ENCODE measurements around the gene CXorf66.

DNA sequence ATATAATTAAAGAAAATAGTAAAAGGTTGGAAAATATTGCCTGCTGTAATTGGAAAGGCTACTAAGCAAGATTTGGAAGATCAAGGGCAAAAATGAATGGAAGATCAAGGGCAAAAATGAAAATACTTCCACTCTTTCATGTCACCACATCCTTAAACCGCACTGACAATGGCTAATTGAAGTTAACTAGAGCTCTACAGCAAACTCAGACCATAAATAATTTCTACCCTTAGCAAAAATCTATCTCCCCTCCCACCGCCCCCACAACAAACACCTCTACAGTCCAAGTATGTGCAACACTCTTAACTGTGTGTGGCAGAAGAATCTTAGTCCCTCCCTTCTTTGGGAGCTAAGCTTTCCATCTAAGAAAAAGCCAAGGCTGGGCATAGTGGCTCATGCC, 59.6 kb downstream of the CXorf66 start:
- no peak for TF ChIP-seq POLR2AphosphoS5 (IDR thresholded peaks at IDR 0.05)
- TF ChIP-seq POLR2A (IDR thresholded peaks at IDR 0.05), result no peak

Data from stomach (tissue), 4 donors.